ENCODE measurements around the gene BAAT. TPM values are rescaled to one million over a fixed set of nuclear protein-coding genes. Genes with fewer than 3 reads are reported as not detected.

The BAAT gene
- total RNA-seq, 1 experiment from 2014 or later, result 0.17 TPM

GRCh38 chr9:101403516-101404285 lies 18.9 kb upstream of the BAAT start:
- H3K4me1 Mint-ChIP-seq, result peaks cover 7% of the 10 kb centered on the region
- no peak for DNase-seq (ENCODE audit: low spot score)
- TF ChIP-seq GABPB1 (CRISPR knock-in tag; IDR thresholded peaks at IDR 0.05) (0 out of 2 replicates have a peak, but pooled peaks have one; percentile 27), NR3C1 (CRISPR knock-in tag; conservative IDR thresholded peaks at IDR 0.05; ENCODE audit: low read depth) (no peak), ZNF121 (CRISPR knock-in tag; IDR thresholded peaks at IDR 0.05) (no peak), TP53 (CRISPR knock-in tag; IDR thresholded peaks at IDR 0.05) (no peak), CBFB (CRISPR knock-in tag; IDR thresholded peaks at IDR 0.05; ENCODE audit: low read depth) (no peak), GTF2I (CRISPR knock-in tag; conservative IDR thresholded peaks at IDR 0.05) (no peak), OVOL2 (CRISPR knock-in tag; IDR thresholded peaks at IDR 0.05; ENCODE audit: borderline replicate concordance) (no peak), NR1H2 (CRISPR knock-in tag; IDR thresholded peaks at IDR 0.05) (no peak)
- ChIA-PET CTCF (no interaction called here), POLR2A (no interaction called here)
- H3K4me3 Mint-ChIP-seq, result no peak overlapping the region
- no peak overlapping the region for H3K27ac Mint-ChIP-seq
- no peak for ATAC-seq
- peaks cover 79% of the 10 kb centered on the region for H3K36me3 Mint-ChIP-seq
- peaks cover 41% of the 10 kb centered on the region for H3K9me3 Mint-ChIP-seq
- peaks cover 8% of the 10 kb centered on the region for H3K27me3 Mint-ChIP-seq (ENCODE audit: low read depth)

- Mint-ChIP-seq H3K4me1 (peaks cover 19% of the 10 kb centered on the region), H3K36me3 (peaks cover 66% of the 10 kb centered on the region), H3K27me3 (ENCODE audit: low read depth) (no peaks in the 10 kb centered on the region), H3K4me3 (peak overlapping the region; percentile 99), H3K9me3 (peaks cover 14% of the 10 kb centered on the region), H3K27ac (no peak overlapping the region)
- DNase-seq (ENCODE audit: low spot score) (no peak), ATAC-seq (no peak)
- CTCF ChIA-PET, result no interaction called here
- TF ChIP-seq ERG (CRISPR knock-in tag; IDR thresholded peaks at IDR 0.05), result no peak
- TF ChIP-seq CREM (CRISPR knock-in tag; IDR thresholded peaks at IDR 0.05), result no peak
- no peak for TF ChIP-seq TEAD1 (CRISPR knock-in tag; IDR thresholded peaks at IDR 0.05)
- no peak for TF ChIP-seq SMAD3 (CRISPR knock-in tag; IDR thresholded peaks at IDR 0.05; ENCODE audit: borderline replicate concordance)
- TF ChIP-seq FOXP4 (CRISPR knock-in tag; IDR thresholded peaks at IDR 0.05), result no peak
- no peak for TF ChIP-seq FOXK1 (CRISPR knock-in tag; IDR thresholded peaks at IDR 0.05)
- no peak for TF ChIP-seq IRF1 (CRISPR knock-in tag; IDR thresholded peaks at IDR 0.05)
- TF ChIP-seq SMAD4 (CRISPR knock-in tag; IDR thresholded peaks at IDR 0.05), result no peak
- no peak for TF ChIP-seq MAX (CRISPR knock-in tag; IDR thresholded peaks at IDR 0.05)
- TF ChIP-seq NFYB (CRISPR knock-in tag; conservative IDR thresholded peaks at IDR 0.05; ENCODE audit: low read depth), result no peak
- POLR2A ChIA-PET, result no interaction called here
Measured at GRCh38 chr9:101400120-101400519, 15.3 kb upstream of the BAAT start.

- ATAC-seq, result no peak
- Mint-ChIP-seq H3K36me3 (peaks cover 66% of the 10 kb centered on the region), H3K9me3 (peaks cover 14% of the 10 kb centered on the region), H3K4me1 (peaks cover 22% of the 10 kb centered on the region), H3K27ac (no peak overlapping the region), H3K4me3 (peak overlapping the region; percentile 99), H3K27me3 (ENCODE audit: low read depth) (no peaks in the 10 kb centered on the region)
- CTCF ChIA-PET, result interaction anchor here (0.7 to 1.5 kb wide), 3 partner anchors 11 to 59 kb away, joined by 5 to 24 read pairs (median 15); no protein-coding TSS in a partner anchor
- DNase-seq (ENCODE audit: low spot score), result no peak
- POLR2A ChIA-PET, result no interaction called here
- TF ChIP-seq GTF2I (CRISPR knock-in tag; conservative IDR thresholded peaks at IDR 0.05) (no peak), MYBL2 (CRISPR knock-in tag; IDR thresholded peaks at IDR 0.05) (no peak), NFATC4 (CRISPR knock-in tag; IDR thresholded peaks at IDR 0.05) (no peak), HMGA2 (CRISPR knock-in tag; IDR thresholded peaks at IDR 0.05) (no peak), MAX (CRISPR knock-in tag; IDR thresholded peaks at IDR 0.05) (no peak), SMAD3 (CRISPR knock-in tag; IDR thresholded peaks at IDR 0.05; ENCODE audit: borderline replicate concordance) (no peak), JUN (CRISPR knock-in tag; IDR thresholded peaks at IDR 0.05) (no peak), SOX15 (CRISPR knock-in tag; IDR thresholded peaks at IDR 0.05) (no peak)
- TF ChIP-seq, protein P1, sequence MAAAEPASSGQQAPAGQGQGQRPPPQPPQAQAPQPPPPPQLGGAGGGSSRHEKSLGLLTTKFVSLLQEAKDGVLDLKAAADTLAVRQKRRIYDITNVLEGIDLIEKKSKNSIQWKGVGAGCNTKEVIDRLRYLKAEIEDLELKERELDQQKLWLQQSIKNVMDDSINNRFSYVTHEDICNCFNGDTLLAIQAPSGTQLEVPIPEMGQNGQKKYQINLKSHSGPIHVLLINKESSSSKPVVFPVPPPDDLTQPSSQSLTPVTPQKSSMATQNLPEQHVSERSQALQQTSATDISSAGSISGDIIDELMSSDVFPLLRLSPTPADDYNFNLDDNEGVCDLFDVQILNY (CRISPR knock-in tag; IDR thresholded peaks at IDR 0.05), result no peak
- TF ChIP-seq, protein P2, sequence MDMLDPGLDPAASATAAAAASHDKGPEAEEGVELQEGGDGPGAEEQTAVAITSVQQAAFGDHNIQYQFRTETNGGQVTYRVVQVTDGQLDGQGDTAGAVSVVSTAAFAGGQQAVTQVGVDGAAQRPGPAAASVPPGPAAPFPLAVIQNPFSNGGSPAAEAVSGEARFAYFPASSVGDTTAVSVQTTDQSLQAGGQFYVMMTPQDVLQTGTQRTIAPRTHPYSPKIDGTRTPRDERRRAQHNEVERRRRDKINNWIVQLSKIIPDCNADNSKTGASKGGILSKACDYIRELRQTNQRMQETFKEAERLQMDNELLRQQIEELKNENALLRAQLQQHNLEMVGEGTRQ (CRISPR knock-in tag; IDR thresholded peaks at IDR 0.05), result no peak
- TF ChIP-seq, protein P3, sequence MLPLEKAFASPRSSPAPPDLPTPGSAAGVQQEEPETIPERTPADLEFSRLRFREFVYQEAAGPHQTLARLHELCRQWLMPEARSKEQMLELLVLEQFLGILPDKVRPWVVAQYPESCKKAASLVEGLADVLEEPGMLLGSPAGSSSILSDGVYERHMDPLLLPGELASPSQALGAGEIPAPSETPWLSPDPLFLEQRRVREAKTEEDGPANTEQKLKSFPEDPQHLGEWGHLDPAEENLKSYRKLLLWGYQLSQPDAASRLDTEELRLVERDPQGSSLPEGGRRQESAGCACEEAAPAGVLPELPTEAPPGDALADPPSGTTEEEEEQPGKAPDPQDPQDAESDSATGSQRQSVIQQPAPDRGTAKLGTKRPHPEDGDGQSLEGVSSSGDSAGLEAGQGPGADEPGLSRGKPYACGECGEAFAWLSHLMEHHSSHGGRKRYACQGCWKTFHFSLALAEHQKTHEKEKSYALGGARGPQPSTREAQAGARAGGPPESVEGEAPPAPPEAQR (CRISPR knock-in tag; IDR thresholded peaks at IDR 0.05), result no peak
Measured at GRCh38 chr9:101399643-101399970, 14.8 kb upstream of the BAAT start.

Measured in WTC11 (cell line).